Measurements from ENCODE around the gene FEZF2. TPM values are rescaled to one million over a fixed set of nuclear protein-coding genes. Genes with fewer than 3 reads are reported as not detected.

FEZF2 gene
- total and polyA plus RNA-seq, 9 of the 15 experiments (the other 6 are each of a cell fraction or from before 2014, with no cell fraction given), result not detected

DNA sequence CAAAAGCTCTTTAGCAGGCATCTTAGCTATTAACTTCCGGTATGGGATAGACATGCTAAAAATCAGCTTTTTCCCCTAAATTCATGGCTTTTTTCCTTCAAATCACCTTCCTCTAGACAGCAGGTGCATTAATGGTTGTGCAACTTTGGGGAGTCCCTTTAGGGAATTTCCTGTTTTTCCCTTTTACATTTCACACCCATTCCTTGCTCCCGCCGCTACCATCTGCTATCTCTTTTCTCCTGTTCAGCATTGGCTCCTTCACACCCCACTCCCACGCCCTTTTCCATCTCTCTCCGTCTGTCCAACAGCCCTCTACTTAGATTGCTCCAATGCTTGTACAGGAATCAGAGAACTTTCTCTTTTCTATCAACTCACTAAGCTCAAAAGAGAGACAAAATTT is 43.4 kb downstream of the FEZF2 start (continued):
- TF ChIP-seq, protein P1, sequence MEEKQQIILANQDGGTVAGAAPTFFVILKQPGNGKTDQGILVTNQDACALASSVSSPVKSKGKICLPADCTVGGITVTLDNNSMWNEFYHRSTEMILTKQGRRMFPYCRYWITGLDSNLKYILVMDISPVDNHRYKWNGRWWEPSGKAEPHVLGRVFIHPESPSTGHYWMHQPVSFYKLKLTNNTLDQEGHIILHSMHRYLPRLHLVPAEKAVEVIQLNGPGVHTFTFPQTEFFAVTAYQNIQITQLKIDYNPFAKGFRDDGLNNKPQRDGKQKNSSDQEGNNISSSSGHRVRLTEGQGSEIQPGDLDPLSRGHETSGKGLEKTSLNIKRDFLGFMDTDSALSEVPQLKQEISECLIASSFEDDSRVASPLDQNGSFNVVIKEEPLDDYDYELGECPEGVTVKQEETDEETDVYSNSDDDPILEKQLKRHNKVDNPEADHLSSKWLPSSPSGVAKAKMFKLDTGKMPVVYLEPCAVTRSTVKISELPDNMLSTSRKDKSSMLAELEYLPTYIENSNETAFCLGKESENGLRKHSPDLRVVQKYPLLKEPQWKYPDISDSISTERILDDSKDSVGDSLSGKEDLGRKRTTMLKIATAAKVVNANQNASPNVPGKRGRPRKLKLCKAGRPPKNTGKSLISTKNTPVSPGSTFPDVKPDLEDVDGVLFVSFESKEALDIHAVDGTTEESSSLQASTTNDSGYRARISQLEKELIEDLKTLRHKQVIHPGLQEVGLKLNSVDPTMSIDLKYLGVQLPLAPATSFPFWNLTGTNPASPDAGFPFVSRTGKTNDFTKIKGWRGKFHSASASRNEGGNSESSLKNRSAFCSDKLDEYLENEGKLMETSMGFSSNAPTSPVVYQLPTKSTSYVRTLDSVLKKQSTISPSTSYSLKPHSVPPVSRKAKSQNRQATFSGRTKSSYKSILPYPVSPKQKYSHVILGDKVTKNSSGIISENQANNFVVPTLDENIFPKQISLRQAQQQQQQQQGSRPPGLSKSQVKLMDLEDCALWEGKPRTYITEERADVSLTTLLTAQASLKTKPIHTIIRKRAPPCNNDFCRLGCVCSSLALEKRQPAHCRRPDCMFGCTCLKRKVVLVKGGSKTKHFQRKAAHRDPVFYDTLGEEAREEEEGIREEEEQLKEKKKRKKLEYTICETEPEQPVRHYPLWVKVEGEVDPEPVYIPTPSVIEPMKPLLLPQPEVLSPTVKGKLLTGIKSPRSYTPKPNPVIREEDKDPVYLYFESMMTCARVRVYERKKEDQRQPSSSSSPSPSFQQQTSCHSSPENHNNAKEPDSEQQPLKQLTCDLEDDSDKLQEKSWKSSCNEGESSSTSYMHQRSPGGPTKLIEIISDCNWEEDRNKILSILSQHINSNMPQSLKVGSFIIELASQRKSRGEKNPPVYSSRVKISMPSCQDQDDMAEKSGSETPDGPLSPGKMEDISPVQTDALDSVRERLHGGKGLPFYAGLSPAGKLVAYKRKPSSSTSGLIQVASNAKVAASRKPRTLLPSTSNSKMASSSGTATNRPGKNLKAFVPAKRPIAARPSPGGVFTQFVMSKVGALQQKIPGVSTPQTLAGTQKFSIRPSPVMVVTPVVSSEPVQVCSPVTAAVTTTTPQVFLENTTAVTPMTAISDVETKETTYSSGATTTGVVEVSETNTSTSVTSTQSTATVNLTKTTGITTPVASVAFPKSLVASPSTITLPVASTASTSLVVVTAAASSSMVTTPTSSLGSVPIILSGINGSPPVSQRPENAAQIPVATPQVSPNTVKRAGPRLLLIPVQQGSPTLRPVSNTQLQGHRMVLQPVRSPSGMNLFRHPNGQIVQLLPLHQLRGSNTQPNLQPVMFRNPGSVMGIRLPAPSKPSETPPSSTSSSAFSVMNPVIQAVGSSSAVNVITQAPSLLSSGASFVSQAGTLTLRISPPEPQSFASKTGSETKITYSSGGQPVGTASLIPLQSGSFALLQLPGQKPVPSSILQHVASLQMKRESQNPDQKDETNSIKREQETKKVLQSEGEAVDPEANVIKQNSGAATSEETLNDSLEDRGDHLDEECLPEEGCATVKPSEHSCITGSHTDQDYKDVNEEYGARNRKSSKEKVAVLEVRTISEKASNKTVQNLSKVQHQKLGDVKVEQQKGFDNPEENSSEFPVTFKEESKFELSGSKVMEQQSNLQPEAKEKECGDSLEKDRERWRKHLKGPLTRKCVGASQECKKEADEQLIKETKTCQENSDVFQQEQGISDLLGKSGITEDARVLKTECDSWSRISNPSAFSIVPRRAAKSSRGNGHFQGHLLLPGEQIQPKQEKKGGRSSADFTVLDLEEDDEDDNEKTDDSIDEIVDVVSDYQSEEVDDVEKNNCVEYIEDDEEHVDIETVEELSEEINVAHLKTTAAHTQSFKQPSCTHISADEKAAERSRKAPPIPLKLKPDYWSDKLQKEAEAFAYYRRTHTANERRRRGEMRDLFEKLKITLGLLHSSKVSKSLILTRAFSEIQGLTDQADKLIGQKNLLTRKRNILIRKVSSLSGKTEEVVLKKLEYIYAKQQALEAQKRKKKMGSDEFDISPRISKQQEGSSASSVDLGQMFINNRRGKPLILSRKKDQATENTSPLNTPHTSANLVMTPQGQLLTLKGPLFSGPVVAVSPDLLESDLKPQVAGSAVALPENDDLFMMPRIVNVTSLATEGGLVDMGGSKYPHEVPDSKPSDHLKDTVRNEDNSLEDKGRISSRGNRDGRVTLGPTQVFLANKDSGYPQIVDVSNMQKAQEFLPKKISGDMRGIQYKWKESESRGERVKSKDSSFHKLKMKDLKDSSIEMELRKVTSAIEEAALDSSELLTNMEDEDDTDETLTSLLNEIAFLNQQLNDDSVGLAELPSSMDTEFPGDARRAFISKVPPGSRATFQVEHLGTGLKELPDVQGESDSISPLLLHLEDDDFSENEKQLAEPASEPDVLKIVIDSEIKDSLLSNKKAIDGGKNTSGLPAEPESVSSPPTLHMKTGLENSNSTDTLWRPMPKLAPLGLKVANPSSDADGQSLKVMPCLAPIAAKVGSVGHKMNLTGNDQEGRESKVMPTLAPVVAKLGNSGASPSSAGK (IDR thresholded peaks at IDR 0.05), result no peak
- TF ChIP-seq MBD2 (IDR thresholded peaks at IDR 0.05; ENCODE audit: borderline replicate concordance, low read depth), result no peak
- TF ChIP-seq, protein P2, sequence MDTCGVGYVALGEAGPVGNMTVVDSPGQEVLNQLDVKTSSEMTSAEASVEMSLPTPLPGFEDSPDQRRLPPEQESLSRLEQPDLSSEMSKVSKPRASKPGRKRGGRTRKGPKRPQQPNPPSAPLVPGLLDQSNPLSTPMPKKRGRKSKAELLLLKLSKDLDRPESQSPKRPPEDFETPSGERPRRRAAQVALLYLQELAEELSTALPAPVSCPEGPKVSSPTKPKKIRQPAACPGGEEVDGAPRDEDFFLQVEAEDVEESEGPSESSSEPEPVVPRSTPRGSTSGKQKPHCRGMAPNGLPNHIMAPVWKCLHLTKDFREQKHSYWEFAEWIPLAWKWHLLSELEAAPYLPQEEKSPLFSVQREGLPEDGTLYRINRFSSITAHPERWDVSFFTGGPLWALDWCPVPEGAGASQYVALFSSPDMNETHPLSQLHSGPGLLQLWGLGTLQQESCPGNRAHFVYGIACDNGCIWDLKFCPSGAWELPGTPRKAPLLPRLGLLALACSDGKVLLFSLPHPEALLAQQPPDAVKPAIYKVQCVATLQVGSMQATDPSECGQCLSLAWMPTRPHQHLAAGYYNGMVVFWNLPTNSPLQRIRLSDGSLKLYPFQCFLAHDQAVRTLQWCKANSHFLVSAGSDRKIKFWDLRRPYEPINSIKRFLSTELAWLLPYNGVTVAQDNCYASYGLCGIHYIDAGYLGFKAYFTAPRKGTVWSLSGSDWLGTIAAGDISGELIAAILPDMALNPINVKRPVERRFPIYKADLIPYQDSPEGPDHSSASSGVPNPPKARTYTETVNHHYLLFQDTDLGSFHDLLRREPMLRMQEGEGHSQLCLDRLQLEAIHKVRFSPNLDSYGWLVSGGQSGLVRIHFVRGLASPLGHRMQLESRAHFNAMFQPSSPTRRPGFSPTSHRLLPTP (IDR thresholded peaks at IDR 0.05; ENCODE audit: borderline replicate concordance, extremely low read depth, insufficient read length), result no peak
